ENCODE measurements around the gene SLC39A6. TPM values are rescaled to one million over a fixed set of nuclear protein-coding genes. Genes with fewer than 3 reads are reported as not detected.

The SLC39A6 gene
- total and polyA plus RNA-seq, 2 of the 13 experiments (the other 11 are each of a cell fraction or from before 2014, with no cell fraction given) = 41.7 to 59.2 TPM

- TF ChIP-seq MYPOP (CRISPR knock-in tag; IDR thresholded peaks at IDR 0.05) (peak; percentile 92), SNAPC4 (CRISPR knock-in tag; IDR thresholded peaks at IDR 0.05) (peak; percentile 98), ZNF576 (CRISPR knock-in tag; IDR thresholded peaks at IDR 0.05) (0 out of 2 replicates have a peak, but pooled peaks have one; percentile 55), PTBP1 (IDR thresholded peaks at IDR 0.05; ENCODE audit: low read depth, low read length, poor library complexity, severe bottlenecking) (no peak), YY1 (IDR thresholded peaks at IDR 0.05; ENCODE audit: insufficient read depth, insufficient replicate concordance, low read depth, low read length) (peak; percentile 87), MXD3 (CRISPR knock-in tag; IDR thresholded peaks at IDR 0.05) (peak; percentile 91), ZNF263 (CRISPR knock-in tag; IDR thresholded peaks at IDR 0.05) (peak; percentile 38), BCL6 (CRISPR knock-in tag; IDR thresholded peaks at IDR 0.05) (peak; percentile 82), PLRG1 (conservative IDR thresholded peaks at IDR 0.05) (no peak), KAT8 (CRISPR knock-in tag; IDR thresholded peaks at IDR 0.05) (peak; percentile 87), ZSCAN9 (CRISPR knock-in tag; IDR thresholded peaks at IDR 0.05; ENCODE audit: borderline replicate concordance) (peak; percentile 40), ZNF30 (CRISPR knock-in tag; IDR thresholded peaks at IDR 0.05) (peak; percentile 52; the same call in 1 of the 2 replicates), EP300 (IDR thresholded peaks at IDR 0.05; ENCODE audit: low read depth in 2 of 2, low read length in 2 of 2) (no peak; a peak in 1 of 4 replicates), EP300 (CRISPR knock-in tag; IDR thresholded peaks at IDR 0.05; ENCODE audit: borderline replicate concordance) (no peak), ZNF7 (CRISPR knock-in tag; IDR thresholded peaks at IDR 0.05) (no peak), HINFP (CRISPR knock-in tag; IDR thresholded peaks at IDR 0.05; ENCODE audit: low read depth) (no peak), BCLAF1 (IDR thresholded peaks at IDR 0.05) (no peak), TBL1XR1 (IDR thresholded peaks at IDR 0.05; ENCODE audit: borderline replicate concordance, low read length, partially characterized antibody) (peak; percentile 14)
These were observed at the start of gene SLC39A6, which contains the start of gene ELP2 (continued) for GRCh38 chr18:36129300-36130038.
